ENCODE measurements around the gene XCR1.
A peak's percentile ranks its signal among the peaks of the same experiment; 100 is the strongest.

Gene XCR1, protein sequence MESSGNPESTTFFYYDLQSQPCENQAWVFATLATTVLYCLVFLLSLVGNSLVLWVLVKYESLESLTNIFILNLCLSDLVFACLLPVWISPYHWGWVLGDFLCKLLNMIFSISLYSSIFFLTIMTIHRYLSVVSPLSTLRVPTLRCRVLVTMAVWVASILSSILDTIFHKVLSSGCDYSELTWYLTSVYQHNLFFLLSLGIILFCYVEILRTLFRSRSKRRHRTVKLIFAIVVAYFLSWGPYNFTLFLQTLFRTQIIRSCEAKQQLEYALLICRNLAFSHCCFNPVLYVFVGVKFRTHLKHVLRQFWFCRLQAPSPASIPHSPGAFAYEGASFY

GRCh38 chr3:46027021-46027705 is at the start of gene XCR1:
XCR1 (minus strand) TSS chr3:46027483; CDS start chr3:46021947, 5,536 bp downstream.
- no peak within 1 kb of the TSS for H3K4me3 ChIP-seq (ENCODE audit: low read depth, low read length)
- no peak for DNase-seq (ENCODE audit: low read depth)
- TF ChIP-seq, protein P1, sequence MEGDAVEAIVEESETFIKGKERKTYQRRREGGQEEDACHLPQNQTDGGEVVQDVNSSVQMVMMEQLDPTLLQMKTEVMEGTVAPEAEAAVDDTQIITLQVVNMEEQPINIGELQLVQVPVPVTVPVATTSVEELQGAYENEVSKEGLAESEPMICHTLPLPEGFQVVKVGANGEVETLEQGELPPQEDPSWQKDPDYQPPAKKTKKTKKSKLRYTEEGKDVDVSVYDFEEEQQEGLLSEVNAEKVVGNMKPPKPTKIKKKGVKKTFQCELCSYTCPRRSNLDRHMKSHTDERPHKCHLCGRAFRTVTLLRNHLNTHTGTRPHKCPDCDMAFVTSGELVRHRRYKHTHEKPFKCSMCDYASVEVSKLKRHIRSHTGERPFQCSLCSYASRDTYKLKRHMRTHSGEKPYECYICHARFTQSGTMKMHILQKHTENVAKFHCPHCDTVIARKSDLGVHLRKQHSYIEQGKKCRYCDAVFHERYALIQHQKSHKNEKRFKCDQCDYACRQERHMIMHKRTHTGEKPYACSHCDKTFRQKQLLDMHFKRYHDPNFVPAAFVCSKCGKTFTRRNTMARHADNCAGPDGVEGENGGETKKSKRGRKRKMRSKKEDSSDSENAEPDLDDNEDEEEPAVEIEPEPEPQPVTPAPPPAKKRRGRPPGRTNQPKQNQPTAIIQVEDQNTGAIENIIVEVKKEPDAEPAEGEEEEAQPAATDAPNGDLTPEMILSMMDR (IDR thresholded peaks at IDR 0.05; ENCODE audit: low read depth, low read length, missing control alignments): no peak

- no peak for DNase-seq (ENCODE audit: low read depth)
- TF ChIP-seq, protein P1 (IDR thresholded peaks at IDR 0.05; ENCODE audit: low read depth, low read length, missing control alignments): peak; percentile 27
Observed at GRCh38 chr3:46076606-46077005, 49.3 kb upstream of the XCR1 start.

GRCh38 chr3:46075816-46076215 is 48.5 kb upstream of the XCR1 start:
- DNase-seq (ENCODE audit: low read depth): no peak
- H3K4me3 ChIP-seq (ENCODE audit: low read depth, low read length): no peak overlapping the region
- TF ChIP-seq, protein P1 (IDR thresholded peaks at IDR 0.05; ENCODE audit: low read depth, low read length, missing control alignments): no peak

More at GRCh38 chr3:46076606-46077005, 49.3 kb upstream of the XCR1 start:
- H3K4me3 ChIP-seq (ENCODE audit: low read depth, low read length): no peak overlapping the region

DNA sequence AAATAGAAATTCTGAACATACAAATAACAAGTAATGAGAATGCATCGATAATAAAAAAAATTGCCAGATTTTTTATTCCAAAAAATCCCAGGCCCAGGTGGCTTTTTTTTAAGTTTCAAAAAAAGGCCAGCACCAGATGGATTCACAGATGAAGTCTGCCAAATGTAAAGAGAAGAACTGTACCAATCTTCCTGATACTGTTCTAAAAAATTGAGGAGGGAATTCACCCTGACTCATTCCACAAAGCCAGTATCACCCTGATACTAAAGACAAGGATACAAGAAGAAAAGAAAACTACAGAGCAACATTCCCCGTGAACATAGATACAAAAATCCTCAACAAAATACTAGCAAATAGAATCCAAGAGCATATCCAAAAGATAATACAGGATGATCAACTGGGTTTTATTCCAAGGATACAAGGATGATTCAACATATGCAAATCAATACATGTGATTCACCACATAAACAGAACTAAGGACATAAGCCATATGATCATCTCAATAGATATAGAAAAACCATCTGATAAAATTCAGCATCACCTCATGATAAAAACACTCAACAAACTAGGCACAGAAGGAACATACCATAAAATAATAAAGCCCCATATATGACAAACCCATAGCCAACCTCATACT is 44.1 kb upstream of the XCR1 start:
- DNase-seq (ENCODE audit: low read depth): no peak
- no peak overlapping the region for H3K4me3 ChIP-seq (ENCODE audit: low read depth, low read length)
- TF ChIP-seq, protein P1 (IDR thresholded peaks at IDR 0.05; ENCODE audit: low read depth, low read length, missing control alignments): no peak

- H3K4me3 ChIP-seq (ENCODE audit: low read depth, low read length): no peak overlapping the region
- TF ChIP-seq, protein P1 (IDR thresholded peaks at IDR 0.05; ENCODE audit: low read depth, low read length, missing control alignments): no peak
- no peak for DNase-seq (ENCODE audit: low read depth)
Observed at GRCh38 chr3:46070595-46071093, 43.4 kb upstream of the XCR1 start.

DNA sequence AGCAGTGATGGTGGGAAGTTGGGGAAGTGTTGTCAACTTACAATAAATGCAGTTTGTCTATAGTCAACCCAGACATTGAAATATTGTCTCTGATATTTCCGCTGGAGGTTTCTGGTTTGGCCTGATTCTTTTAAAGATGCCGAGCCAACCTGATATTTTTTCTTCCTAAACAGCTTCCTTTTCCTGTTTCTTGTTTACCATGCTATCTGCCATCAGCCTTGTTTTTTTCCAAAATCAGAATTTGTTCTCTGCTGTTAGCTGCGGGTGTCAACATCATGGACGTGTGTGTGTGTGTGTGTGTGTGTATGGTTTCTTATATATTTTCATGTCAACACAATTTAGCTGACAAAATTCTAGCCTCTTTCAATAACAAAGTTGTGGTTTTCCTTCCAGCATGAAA is 41.2 kb upstream of the XCR1 start:
- TF ChIP-seq, protein P1 (IDR thresholded peaks at IDR 0.05; ENCODE audit: low read depth, low read length, missing control alignments): no peak
- H3K4me3 ChIP-seq (ENCODE audit: low read depth, low read length): no peak overlapping the region

More for the DNA sequence above, 41.2 kb upstream of the XCR1 start:
- no peak for DNase-seq (ENCODE audit: low read depth)
